Tibial nerve (tissue), 4 donors: Measurements from ENCODE around the gene GKN1.

ENCODE experiments used
- EP300 ChIP-seq, 2 donors: sonication (generic); formaldehyde crosslinking; IDR thresholded peaks; one replicate each; pipeline ENCODE4 v1.6.1; 2017; ENCODE audit warnings: antibody characterized with exemption in 2 of 2, mild to moderate bottlenecking in 1 of 2
- POLR2A ChIP-seq, 2 donors: fragments of 450-650 bp; IDR thresholded peaks; one replicate each; pipeline ENCODE4 v1.6.1; 2017; ENCODE audit warnings: antibody characterized with exemption in 2 of 2, mild to moderate bottlenecking in 2 of 2, moderate library complexity in 2 of 2
- TF ChIP-seq, protein P1 (sequence below), 5 experiments: fragments of 200-600 bp in 3 of 5; fragments of 450-650 bp in 2 of 5; sonication (generic) in 3 of 5; IDR thresholded peaks; one replicate each; pipeline ENCODE4 v1.5.1; 2016 to 2019; ENCODE audit warnings: antibody characterized with exemption in 5 of 5, mild to moderate bottlenecking in 3 of 5, moderate library complexity in 2 of 5

DNA sequence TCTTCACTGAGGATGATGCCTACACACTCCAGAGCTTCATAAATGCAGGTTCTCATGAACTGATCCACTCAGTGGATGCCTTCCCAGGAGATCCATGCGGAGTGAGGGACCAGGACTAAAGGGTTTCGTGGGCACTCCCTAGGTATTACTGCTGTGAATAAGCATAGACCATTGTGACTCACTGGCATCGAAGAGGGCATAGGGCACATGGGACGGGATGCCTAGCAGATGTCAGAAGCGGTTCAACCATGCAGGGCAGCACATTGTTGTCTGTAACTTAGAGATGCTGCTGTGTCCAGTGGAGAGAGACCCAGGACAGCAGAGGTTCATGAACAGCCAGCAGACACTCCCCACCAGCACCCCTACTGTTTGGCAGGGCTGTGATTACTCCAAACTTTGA is 39.0 kb upstream of the GKN1 start:
- TF ChIP-seq, protein P1, sequence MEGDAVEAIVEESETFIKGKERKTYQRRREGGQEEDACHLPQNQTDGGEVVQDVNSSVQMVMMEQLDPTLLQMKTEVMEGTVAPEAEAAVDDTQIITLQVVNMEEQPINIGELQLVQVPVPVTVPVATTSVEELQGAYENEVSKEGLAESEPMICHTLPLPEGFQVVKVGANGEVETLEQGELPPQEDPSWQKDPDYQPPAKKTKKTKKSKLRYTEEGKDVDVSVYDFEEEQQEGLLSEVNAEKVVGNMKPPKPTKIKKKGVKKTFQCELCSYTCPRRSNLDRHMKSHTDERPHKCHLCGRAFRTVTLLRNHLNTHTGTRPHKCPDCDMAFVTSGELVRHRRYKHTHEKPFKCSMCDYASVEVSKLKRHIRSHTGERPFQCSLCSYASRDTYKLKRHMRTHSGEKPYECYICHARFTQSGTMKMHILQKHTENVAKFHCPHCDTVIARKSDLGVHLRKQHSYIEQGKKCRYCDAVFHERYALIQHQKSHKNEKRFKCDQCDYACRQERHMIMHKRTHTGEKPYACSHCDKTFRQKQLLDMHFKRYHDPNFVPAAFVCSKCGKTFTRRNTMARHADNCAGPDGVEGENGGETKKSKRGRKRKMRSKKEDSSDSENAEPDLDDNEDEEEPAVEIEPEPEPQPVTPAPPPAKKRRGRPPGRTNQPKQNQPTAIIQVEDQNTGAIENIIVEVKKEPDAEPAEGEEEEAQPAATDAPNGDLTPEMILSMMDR (IDR thresholded peaks at IDR 0.05): no peak
- TF ChIP-seq POLR2A (IDR thresholded peaks at IDR 0.05): no peak
- no peak for TF ChIP-seq EP300 (IDR thresholded peaks at IDR 0.05)
